NCI-H2171 (cell line): ENCODE results near the gene TCN1.
"Not testable (repeated sequence)": the region's sequence is repeated elsewhere in the genome, so short reads cannot be mapped to it uniquely, and the experiment has no call there.

Experiments
- DNase-seq: peaks from one replicate; lab custom pipeline; 2025; lab: John Stamatoyannopoulos, UW

Gene TCN1, protein sequence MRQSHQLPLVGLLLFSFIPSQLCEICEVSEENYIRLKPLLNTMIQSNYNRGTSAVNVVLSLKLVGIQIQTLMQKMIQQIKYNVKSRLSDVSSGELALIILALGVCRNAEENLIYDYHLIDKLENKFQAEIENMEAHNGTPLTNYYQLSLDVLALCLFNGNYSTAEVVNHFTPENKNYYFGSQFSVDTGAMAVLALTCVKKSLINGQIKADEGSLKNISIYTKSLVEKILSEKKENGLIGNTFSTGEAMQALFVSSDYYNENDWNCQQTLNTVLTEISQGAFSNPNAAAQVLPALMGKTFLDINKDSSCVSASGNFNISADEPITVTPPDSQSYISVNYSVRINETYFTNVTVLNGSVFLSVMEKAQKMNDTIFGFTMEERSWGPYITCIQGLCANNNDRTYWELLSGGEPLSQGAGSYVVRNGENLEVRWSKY

DNA sequence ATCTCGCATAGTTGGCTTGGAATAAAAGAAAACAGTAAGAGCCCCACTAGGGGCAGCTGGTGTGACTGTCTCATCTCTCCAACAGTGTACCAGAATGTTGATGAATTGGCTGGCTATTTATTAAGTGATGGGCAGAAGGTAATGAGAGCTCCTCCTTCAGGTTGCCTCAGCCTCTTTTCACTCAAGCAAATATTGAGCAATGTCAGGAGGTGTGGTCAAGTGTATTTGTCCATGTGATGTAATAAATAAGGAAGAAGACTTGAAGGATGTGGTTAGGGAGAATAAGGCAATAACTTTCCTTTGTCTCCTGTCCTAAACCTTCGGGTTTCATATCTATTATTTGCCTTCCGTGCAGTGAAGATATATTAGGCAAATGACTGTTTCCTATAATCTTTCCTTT lies at the start of gene TCN1:
Gene TCN1 (minus strand): TSS at position 91 of the 400 bp plus-strand sequence. CDS start 17 bp downstream, at position 74.
- no peak for DNase-seq

DNA sequence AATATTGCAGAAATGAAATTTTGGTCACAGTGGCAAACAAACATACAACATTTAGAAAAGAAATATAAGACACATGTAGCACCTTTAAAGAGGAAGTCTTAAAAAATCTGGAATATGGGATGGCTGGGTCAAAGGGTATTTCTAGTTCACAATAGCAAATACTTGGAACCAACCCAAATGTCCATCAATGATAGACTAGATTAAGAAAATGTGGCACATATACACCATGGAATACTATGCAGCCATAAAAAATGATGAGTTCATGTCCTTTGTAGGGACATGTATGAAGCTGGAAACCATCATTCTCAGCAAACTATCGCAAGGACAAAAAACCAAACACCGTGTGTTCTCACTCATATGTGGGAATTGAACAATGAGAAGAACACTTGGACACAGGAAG lies 37.3 kb upstream of the TCN1 start:
- not testable (repeated sequence) for DNase-seq

DNA sequence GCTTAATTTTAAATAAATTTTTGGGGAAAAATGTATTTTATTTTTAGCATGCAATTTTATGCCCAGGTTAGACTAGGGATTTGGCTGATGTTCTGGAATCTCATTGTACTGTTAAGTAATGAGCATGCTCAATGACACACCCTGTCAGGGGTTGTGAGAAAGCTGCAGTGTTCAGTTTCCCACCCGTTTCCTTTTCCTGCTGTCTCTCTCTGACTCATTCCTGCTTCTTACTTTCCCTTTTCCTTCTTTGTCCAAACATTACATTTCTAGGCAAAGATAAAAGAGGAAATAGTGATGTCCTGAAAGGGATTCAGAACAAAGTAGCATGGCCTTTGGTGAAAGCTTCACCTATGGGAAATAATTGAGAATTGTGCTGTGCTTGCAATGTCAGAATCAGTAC lies 35.0 kb upstream of the TCN1 start:
- DNase-seq, result no peak

DNA sequence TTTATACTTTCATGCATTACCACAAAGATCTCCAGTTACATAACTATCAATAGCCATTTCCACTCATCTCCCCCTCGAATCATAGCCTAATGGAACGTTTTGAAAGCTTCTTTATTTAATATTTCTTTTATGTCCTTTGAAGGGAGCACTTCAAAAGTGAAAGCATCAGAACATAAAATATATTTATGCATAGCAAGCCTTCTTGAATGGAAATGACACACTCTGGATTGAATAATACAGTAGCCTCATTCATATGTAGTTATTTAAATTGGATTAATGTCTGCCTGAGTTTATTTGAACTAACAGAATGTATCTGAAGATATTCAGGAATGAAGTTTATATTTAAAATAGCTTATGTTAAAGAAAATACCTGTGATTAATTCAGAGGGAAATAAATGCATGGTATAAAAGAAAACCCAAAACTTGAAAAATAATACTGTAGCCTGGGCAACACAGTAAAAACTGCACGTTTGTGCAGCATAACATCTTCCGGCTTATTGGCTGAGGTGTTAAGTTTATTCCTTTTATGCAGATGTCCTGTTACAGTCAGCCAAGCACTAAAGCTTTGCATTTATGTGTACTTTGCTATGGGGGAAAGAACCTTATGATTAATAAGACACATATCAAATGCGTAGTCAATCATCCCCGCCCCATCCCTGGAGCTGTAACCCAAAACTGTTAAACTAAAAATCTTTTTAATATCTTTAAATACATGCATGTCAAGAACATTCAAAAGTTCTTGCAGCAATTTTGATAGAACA lies 34.3 kb upstream of the TCN1 start:
- DNase-seq, result no peak

DNA sequence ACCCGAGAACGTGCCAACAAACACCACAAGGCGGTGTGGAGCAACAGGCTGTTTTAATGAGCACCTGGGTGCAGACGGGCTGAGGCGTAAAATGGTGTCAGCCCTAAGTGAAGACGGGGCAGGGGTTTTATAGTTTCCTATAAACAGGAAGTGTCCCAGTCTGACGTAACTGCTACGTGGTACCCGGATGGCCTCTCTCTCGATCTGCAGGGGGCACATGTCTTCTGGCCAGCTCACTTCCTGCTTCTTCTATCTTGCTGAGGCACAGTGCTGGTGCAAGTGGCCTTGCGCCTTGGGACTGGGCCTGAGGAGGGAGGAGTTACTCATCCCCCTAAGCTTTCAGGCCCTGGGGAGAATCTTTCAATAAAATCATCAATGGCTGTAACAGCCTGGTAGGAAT lies 33.2 kb upstream of the TCN1 start:
- no peak for DNase-seq

DNA sequence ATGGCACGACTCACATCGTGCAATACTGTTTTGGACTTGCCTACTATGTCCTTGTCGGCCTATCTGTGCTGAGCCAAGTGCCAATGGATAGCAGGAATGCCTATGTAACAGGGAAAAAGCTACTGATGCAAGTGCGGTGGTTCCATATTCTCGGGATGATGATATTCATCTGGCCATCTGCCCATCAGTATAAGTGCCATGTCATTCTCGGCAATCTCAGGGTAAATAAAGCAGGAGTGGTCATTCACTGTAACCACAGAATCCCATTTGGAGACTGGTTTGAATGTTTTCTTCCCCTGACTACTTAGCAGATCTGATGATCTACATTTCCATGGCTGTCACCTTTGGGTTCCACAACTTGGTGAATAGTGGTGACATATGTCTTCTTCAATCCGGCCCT lies 32.4 kb upstream of the TCN1 start:
- no peak for DNase-seq

DNA sequence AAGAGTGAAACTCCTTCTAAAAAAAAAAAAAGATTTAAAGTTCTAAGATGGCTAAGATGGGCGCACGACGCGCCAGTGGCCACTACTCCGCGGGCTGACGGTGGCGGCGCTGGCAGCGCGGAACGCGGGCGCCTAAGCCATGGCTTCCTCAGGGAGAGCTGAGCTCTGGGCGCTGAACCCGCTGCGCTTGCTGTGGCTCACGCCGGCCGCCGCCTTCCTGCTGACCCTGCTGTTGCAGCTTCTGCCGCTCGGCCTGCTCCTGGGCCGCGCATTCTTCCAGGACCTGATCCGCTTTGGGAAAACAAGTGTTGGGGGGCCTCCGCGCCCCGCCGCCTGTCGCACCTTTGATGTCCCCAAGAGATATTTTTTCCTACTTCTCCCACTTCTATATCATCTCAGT lies 31.8 kb upstream of the TCN1 start:
- DNase-seq, result no peak

DNA sequence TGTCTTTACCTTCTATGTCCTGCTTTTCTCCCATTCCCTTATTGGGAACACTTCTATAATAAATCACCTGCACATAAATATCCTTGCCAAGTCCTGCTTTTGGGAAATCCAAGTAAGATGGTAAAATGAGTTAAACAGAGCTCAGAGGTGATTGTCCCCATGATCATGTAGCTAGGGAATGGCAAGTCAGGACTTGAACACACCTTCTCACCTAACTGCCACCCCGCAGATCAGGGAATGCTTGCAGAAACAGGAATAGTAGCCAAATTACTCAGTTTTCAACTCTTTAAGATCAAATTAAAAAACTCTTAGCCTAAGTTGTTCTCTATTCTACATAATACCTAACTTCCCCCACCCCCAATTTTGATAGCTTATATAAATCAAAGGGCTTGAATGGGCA lies 28.3 kb upstream of the TCN1 start:
- no peak for DNase-seq

DNA sequence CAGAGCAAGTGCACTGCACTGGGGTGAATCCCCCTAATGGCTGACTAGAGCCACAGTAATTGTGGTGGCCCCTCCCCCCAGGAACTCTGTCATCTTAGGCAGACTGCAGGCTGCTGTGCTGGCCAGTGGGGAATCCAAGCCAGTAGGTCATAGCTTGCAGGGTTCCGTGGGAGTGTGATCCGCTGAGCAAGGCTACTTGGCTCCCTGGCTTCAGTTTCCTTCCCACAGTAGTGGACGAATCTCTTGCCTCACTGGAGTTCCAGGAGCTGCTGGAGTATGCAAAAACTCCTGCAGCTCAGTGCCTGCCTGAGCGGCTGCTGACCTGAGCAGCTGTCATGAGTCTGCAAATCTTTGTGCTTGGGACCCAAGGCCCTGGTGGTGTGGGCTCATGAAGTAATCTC lies 25.5 kb upstream of the TCN1 start:
- DNase-seq, result no peak

DNA sequence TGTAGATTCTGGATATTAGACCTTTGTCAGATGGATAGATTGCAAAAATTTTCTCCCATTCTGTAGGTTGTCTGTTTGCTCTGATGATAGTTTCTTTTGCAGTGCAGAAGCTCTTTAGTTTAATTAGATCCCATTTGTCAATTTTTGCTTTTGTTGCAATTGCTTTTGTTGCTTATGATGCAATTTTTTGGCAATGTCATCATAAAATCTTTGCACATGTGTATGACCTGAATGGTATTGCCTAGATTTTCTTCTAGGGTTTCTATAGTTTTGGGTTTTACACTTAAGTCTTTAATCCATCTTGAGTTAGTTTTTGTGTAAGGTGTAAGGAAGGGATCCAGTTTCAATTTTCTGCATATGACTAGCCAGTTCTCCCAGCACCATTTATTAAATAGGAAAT lies 20.9 kb upstream of the TCN1 start:
- not testable (repeated sequence) for DNase-seq

DNA sequence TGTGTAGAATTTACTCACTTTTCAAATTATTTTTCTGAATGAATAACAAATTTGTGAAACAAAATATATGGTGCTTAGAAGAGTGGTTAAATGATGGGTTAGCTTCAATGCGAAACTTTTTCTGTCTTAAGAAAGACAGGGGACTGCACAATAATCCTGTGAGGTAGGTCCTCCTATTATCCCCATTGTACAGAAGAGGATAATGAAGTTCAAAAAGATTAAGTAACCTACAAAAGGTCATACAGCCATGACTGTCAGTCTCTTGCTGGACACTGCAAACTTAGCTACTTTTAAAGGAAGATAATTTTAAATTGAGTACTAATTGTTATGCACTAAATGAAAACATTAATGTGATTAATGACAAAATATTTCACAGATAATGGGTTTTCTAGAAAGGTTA lies 17.3 kb upstream of the TCN1 start:
- no peak for DNase-seq

DNA sequence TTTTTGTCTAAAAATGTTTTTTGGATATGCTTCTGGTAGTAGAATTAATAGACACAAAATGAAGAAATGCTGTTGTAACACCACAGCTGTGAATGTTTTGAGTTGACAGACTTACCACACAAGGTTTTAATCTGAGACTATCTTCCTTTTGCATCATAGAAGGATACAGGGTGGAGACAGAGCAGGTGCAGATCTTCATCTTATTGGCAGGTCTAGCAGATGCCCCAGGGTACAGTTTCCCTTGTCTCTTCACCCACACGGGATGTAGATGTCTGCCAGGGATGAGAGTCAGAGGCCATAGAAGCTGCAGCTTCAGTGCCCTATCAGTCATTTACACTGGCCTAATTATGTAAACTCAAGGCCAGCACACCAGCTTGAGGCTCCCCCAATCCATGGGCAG lies 13.3 kb upstream of the TCN1 start:
- DNase-seq, result no peak

DNA sequence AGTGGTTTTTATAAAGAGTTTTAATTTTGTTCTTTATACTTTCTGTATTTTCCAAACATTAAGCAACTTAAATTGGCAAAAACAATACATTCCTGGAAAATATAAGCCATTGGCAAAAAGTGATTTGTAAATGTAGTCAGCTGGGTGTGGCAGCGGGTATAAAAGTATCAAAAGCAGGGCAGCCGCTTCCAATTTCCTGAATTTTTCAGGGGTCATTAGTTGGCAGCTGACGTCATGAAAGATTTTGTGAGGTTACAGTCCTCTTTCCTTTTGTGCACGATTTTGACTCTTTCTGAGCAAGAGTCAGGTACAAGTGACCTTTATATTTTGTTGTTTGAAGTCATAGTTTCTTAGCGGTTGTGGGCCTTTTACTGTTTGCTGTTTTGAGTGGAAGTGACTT lies 12.3 kb upstream of the TCN1 start, which contains the start of gene OOSP3:
Gene OOSP3 (plus strand): TSS at position 208 of the 400 bp plus-strand sequence. CDS start 27 bp downstream, at position 235.
- DNase-seq, result no peak

DNA sequence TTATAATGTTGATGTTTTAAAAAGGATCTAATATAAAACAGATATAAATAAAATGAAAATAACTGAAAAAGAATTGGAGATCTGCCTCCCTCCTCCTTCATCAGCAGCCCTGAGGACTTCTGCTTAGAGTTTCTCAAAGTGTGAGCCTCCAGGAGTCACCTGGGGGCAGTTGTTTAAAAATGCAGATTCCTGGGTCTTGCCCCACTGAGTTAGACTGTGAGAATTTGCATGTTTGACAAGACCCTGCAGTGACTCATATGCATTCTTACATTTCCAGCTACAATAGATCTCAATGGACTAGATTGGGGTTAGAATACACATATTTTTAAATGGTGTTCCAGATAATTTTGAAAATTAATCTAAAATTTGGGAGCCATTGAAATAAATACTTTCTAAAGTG lies 11.5 kb upstream of the TCN1 start:
- no peak for DNase-seq

DNA sequence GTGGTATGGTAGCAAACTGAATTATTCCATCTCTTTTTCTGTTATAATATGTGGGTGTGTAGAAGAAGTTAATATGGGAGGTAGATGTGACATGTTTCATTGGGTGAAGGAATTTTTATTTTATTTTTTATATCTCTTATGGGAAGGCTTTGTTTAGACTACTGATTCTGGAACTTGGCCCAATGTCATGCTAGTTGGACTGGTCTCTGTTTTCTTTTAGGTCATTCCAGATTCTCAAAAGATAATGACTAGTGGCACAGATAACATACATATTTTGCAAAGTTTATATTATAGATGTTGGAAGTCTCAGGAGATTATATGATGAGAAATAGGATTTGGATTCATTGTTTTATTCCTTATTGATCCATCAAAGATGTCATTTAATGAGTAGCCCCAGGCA lies 11.0 kb upstream of the TCN1 start:
- DNase-seq, result no peak

DNA sequence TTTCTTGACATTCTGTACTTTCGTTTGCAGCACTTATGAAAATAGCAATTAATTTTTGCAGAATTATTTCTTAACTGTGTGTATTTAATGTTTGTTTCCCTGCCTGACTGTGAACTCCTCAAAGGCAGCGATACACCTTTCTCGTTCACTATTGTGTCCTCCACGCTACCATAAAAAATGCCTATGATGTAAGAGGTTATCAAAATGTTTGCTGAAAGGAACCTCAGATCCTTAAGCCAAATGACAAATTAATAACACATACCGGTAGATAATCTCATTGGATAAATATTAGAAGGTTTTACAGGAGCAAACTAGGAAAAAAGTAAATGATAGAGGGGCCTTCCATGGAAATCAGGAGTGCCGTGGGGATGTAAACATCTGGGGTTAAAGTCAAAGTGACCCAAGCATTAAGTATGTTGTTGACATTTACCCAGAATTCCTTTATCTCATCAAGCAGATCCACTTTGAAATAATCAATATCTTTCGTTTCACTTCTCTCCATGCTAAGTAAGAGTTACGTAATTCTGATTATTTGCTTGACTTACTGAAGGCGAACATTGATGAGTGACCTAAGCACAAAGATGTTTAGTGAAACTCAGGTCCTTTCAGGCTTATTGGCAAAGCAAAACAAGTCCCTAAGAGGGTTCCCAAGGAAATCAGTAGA lies 9.7 kb upstream of the TCN1 start:
- DNase-seq, result no peak

DNA sequence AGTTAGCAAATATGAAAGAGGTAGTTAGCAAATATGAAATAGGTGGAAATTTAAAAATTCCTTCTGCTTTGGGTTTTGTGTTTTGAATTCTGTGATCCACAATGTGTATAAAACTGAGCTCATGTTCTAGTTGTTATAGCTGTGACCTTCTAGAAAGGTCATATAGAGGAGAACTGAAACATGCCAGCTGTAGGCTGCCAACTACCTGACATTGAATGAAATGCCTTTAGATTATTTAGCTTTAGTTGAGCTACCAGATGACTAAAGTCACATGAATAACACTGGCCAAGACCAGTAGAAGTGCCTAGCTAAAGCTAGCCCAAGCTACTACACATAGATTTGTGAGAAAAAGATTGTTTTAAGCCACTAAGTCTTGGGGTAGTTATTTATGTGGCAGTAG lies 5.8 kb upstream of the TCN1 start:
- no peak for DNase-seq

DNA sequence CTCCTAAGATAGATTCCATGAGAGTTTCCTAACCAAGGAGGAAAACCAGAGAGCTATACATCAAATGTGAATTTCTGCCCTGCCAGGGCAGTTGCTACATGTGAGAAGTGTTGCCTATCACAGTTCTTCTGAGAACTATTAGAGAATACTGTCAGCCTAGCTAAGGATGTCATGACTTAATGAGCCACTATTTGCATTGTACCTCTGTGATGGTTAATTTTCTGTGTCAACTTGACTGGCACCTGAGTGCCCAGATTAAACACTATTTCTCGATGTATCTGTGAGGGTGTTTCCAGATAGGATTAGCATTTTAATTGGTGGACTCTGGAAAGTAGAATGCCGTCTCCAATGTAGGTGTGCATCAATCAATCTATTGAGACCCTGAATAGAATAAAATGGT lies 1.7 kb upstream of the TCN1 start:
- DNase-seq, result no peak

DNA sequence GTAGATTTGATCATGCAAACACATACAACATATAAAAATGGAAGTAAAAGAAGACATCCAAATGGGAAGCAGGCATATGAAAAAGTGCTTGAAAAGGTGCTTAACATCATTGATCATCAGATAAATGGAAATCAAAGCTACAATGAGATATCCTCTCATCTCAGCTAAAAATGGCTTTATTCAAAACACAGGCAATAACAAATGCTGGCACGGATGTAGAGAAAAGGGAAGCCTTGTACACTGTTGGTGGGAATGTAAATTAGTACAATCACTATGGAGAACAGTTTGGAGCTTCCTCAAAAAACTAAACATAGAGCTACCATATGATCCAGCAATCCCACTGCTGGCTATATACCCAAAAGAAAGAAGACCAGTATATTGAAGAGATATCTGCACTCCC lies 549 bp upstream of the TCN1 start:
- DNase-seq, result no peak

DNA sequence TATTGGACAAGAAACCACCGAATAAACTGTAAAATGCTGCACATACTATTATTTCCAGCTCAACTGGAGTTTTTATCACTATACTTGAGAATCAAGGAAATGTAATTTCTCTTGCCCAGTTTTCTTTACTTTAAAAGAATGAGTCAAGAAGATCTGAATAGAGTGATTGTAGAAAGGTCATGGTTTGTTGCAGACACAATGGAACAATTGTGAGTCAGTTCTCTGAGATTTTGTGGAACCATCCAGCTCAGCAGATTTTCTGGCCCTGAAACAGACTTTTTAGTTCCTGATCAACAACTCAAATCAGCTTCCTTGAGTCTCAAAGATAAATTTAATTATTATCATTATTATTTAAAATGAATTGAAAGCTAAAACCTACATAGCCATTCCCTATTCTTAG lies 1.3 kb downstream of the TCN1 start:
- no peak for DNase-seq

DNA sequence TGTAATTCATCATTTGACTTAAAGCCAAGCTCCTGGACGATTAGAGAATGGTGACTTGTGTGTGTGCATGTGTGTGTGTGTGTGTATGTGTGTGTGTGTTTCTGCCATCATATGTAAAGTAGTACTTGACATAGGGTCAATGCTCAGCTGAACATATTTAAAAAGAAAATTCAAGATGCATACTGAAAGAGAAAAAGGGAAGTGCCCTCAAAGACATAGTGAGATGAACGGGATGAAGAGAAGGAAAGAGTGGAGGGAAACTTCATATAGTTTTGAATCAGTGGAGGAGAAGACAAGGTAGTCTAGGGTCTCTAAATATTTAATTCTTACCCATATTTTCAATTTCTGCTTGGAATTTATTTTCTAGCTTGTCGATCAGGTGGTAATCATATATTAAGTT lies 4.0 kb downstream of the TCN1 start:
- no peak for DNase-seq

DNA sequence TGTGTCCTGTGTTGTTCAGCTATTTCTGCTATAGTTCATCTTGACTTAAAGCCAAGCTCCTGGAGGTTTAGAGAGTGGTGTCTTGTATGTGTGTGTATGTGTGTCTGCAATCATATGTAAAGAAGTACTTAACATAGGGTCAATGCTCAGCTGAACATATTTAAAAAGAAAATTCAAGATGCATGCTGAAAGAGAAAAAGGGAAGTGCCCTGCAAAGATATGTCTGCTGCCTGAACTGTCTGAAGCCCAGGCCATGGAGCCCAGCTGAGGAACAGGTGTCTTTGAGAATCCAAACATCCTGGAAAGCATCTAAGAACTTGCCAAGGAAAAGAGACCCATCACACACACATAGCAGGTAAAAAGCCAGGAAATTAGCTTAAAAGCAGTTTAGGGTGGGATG lies 6.6 kb downstream of the TCN1 start:
- DNase-seq, result no peak
